Loucy (cell line): ENCODE results near the gene DIDO1.

Source experiments
- H2AFZ ChIP-seq: fragments of 200-600 bp; sonication (generic); 2 replicates; pipeline ENCODE4 v1.6.0; 2016; ENCODE audit warnings: antibody characterized with exemption, mild to moderate bottlenecking, low read length, moderate library complexity
- H3F3A ChIP-seq: fragments of 200-600 bp; 2 replicates; pipeline ENCODE4 v1.6.0; 2016; ENCODE audit warnings: antibody characterized with exemption, low read depth, mild to moderate bottlenecking
- H3K27me3 ChIP-seq: fragments of 200-600 bp; sonication (generic); 2 replicates; pipeline ENCODE4 v1.6.1; 2014; ENCODE audit warnings: low read length, mild to moderate bottlenecking; ENCODE audit not compliant: insufficient read depth, poor library complexity, severe bottlenecking
- H3K36me3 ChIP-seq: fragments of 200-600 bp; sonication (generic); 2 replicates; pipeline ENCODE4 v1.6.1; 2016; ENCODE audit warnings: low read length; ENCODE audit not compliant: insufficient read depth
- H3K4me1 ChIP-seq: fragments of 200-600 bp; sonication (generic); 2 replicates; pipeline ENCODE4 v1.5.1; 2014; ENCODE audit warnings: low read length, mild to moderate bottlenecking; ENCODE audit not compliant: insufficient read depth, poor library complexity, severe bottlenecking
- H3K4me2 ChIP-seq: fragments of 200-600 bp; sonication (generic); 2 replicates; pipeline ENCODE4 v1.6.0; 2014; ENCODE audit warnings: antibody characterized with exemption, low read length, low read depth, mild to moderate bottlenecking; ENCODE audit not compliant: poor library complexity, severe bottlenecking
- H3K4me3 ChIP-seq: fragments of 200-600 bp; sonication (generic); 2 replicates; pipeline ENCODE4 v1.5.1; 2014; ENCODE audit warnings: low read length, mild to moderate bottlenecking, mixed read lengths; ENCODE audit not compliant: poor library complexity, severe bottlenecking
- H3K79me2 ChIP-seq: fragments of 200-600 bp; sonication (generic); 2 replicates; pipeline ENCODE4 v1.6.1; 2014; ENCODE audit warnings: low read length; ENCODE audit not compliant: insufficient read depth
- H3K9ac ChIP-seq: fragments of 200-600 bp; sonication (generic); 2 replicates; pipeline ENCODE4 v1.6.0; 2014; ENCODE audit warnings: mild to moderate bottlenecking, low read depth, low read length, moderate library complexity; ENCODE audit not compliant: poor library complexity, severe bottlenecking
- H3K9me2 ChIP-seq: fragments of 200-600 bp; sonication (generic); replicated peaks from 2 replicates; pipeline ENCODE4 v1.6.1; 2016; ENCODE audit warnings: low read depth, low read length, mixed read lengths
- H3K9me3 ChIP-seq: fragments of 200-600 bp; sonication (generic); 2 replicates; pipeline ENCODE4 v1.6.1; 2014; ENCODE audit warnings: mild to moderate bottlenecking, antibody characterized with exemption, low read length, low read depth; ENCODE audit not compliant: insufficient read depth
- H4K20me1 ChIP-seq: fragments of 200-600 bp; sonication (generic); 2 replicates; pipeline ENCODE4 v1.6.0; 2014; ENCODE audit warnings: antibody characterized with exemption, low read length, mild to moderate bottlenecking; ENCODE audit not compliant: insufficient read depth, poor library complexity, severe bottlenecking
- CTCF ChIP-seq: fragments of 200-600 bp; sonication (generic); conservative IDR thresholded peaks from 2 replicates; pipeline ENCODE4 v1.5.1; 2014; ENCODE audit warnings: mild to moderate bottlenecking, antibody characterized with exemption, low read length
- EZH2phosphoT487 ChIP-seq: fragments of 200-600 bp; IDR thresholded peaks from 2 replicates; pipeline ENCODE4 v1.6.1; 2018; ENCODE audit warnings: antibody characterized with exemption, mild to moderate bottlenecking, moderate library complexity, borderline replicate concordance

Gene DIDO1

GRCh38 chr20:62902926-62903615 is 23.2 kb downstream of the DIDO1 start:
- Histone ChIP-seq H3K9me3 (no peaks in the 10 kb centered on the region), H3K79me2 (peaks cover 11% of the 10 kb centered on the region; the same call in 1 of the 2 replicates), H3K4me2 (no peak overlapping the region), H3K9ac (no peak overlapping the region), H2AFZ (no peak overlapping the region), H3K4me3 (no peak overlapping the region), H4K20me1 (peaks cover 9% of the 10 kb centered on the region), H3K27me3 (no peaks in the 10 kb centered on the region), H3K36me3 (peaks cover 71% of the 10 kb centered on the region), H3K9me2 (no peaks in the 10 kb centered on the region), H3F3A (peaks cover 5% of the 10 kb centered on the region; the same call in 1 of the 2 replicates), H3K4me1 (no peaks in the 10 kb centered on the region)
- no peak for TF ChIP-seq EZH2phosphoT487
- no peak for TF ChIP-seq CTCF

- Histone ChIP-seq H3K27me3 (no peaks in the 10 kb centered on the region), H3K9me2 (no peaks in the 10 kb centered on the region), H3K36me3 (peaks cover 59% of the 10 kb centered on the region), H2AFZ (no peak overlapping the region), H3F3A (peaks cover 5% of the 10 kb centered on the region; the same call in 1 of the 2 replicates), H3K4me1 (no peaks in the 10 kb centered on the region), H4K20me1 (no peaks in the 10 kb centered on the region), H3K9ac (no peak overlapping the region), H3K9me3 (no peaks in the 10 kb centered on the region), H3K4me3 (no peak overlapping the region), H3K79me2 (no peaks in the 10 kb centered on the region; the same call in 1 of the 2 replicates), H3K4me2 (no peak overlapping the region)
- no peak for TF ChIP-seq EZH2phosphoT487
- TF ChIP-seq CTCF, result no peak
Measured at GRCh38 chr20:62901891-62902290, 24.4 kb downstream of the DIDO1 start.

GRCh38 chr20:62900692-62901584 is 25.4 kb downstream of the DIDO1 start:
- Histone ChIP-seq H2AFZ (no peak overlapping the region), H3K4me3 (no peak overlapping the region), H4K20me1 (no peaks in the 10 kb centered on the region), H3K9ac (no peak overlapping the region), H3K9me3 (no peaks in the 10 kb centered on the region), H3K36me3 (peaks cover 56% of the 10 kb centered on the region), H3K4me2 (no peak overlapping the region), H3K9me2 (no peaks in the 10 kb centered on the region), H3F3A (peaks cover 5% of the 10 kb centered on the region; the same call in 1 of the 2 replicates), H3K79me2 (no peaks in the 10 kb centered on the region; the same call in 1 of the 2 replicates), H3K27me3 (no peaks in the 10 kb centered on the region), H3K4me1 (no peaks in the 10 kb centered on the region)
- TF ChIP-seq CTCF, result no peak
- no peak for TF ChIP-seq EZH2phosphoT487
